HepG2 (cell line): Measurements from ENCODE around the gene SRGAP3.

ENCODE experiments used
- CBX2 ChIP-seq, 2 experiments: fragments of 200-600 bp in 1 of 2; sonication (generic); formaldehyde crosslinking in 1 of 2; IDR thresholded peaks; 2 replicates each; pipeline versions ENCODE4 v1.7.0 to v1.8.1; 2018 to 2022; ENCODE audit warnings: low read depth in 2 of 2, low read length in 1 of 2, mild to moderate bottlenecking in 1 of 2, missing genetic modification reagents in 1 of 2
- PHF8 ChIP-seq: sonication (generic); formaldehyde crosslinking; IDR thresholded peaks from 2 replicates; pipeline ENCODE4 v1.5.0; 2020; ENCODE audit warnings: missing genetic modification reagents
- RNF2 ChIP-seq: fragments of 450-650 bp; conservative IDR thresholded peaks from 2 replicates; pipeline ENCODE4 v1.6.1; 2016; ENCODE audit warnings: low read depth
- TCF12 ChIP-seq, 2 experiments: fragments of 450-650 bp in 1 of 2; sonication (generic) in 1 of 2; formaldehyde crosslinking in 1 of 2; IDR thresholded peaks; 2 replicates each; pipeline versions ENCODE4 v1.6.1 to v1.8.0; 2017 to 2022; ENCODE audit warnings: antibody characterized with exemption in 1 of 2, mild to moderate bottlenecking in 1 of 2, missing genetic modification reagents in 1 of 2, moderate library complexity in 1 of 2

GRCh38 chr3:8975081-8976020 is 274.1 kb downstream of the SRGAP3 start:
- TF ChIP-seq TCF12 (IDR thresholded peaks at IDR 0.05) (no peak), TCF12 (CRISPR knock-in tag; IDR thresholded peaks at IDR 0.05) (no peak), CBX2 (IDR thresholded peaks at IDR 0.05; ENCODE audit: low read depth, low read length) (no peak), CBX2 (CRISPR knock-in tag; IDR thresholded peaks at IDR 0.05; ENCODE audit: low read depth) (no peak), PHF8 (no peak), RNF2 (no peak)
